HG03135 (cell line): ENCODE results near the gene FXYD2.

Experiments
- ATAC-seq: cut with Tn5 transposase; IDR thresholded peaks from one replicate; pipeline ENCODE4 v1.9.1; 2021; ENCODE audit warnings: mild to moderate bottlenecking, moderate library complexity; ENCODE audit not compliant: unreplicated experiment

Gene FXYD2

GRCh38 chr11:117836077-117836960, 11.8 kb upstream of the FXYD2 start:
- no peak for ATAC-seq

- ATAC-seq = no peak
These were observed 11.0 kb upstream of the FXYD2 start for GRCh38 chr11:117835576-117835975.

GRCh38 chr11:117834838-117835443, 10.4 kb upstream of the FXYD2 start:
- no peak for ATAC-seq

- ATAC-seq = no peak
These were observed 9.7 kb upstream of the FXYD2 start for GRCh38 chr11:117834068-117834810.

- ATAC-seq = no peak
These were observed 8.9 kb upstream of the FXYD2 start for GRCh38 chr11:117833401-117833891.

- no peak for ATAC-seq
These were observed 8.0 kb upstream of the FXYD2 start for GRCh38 chr11:117832511-117832910.

- no peak for ATAC-seq
These were observed 7.3 kb upstream of the FXYD2 start for GRCh38 chr11:117831661-117832415.

- ATAC-seq = no peak
These were observed 6.3 kb upstream of the FXYD2 start for GRCh38 chr11:117830674-117831351.

GRCh38 chr11:117830072-117830471, 5.5 kb upstream of the FXYD2 start:
- ATAC-seq = no peak

GRCh38 chr11:117829369-117829725, 4.8 kb upstream of the FXYD2 start:
- no peak for ATAC-seq

- ATAC-seq = peak; percentile 61
These were observed 4.2 kb upstream of the FXYD2 start for GRCh38 chr11:117828611-117829368.

- peak; percentile 13 for ATAC-seq
These were observed 3.3 kb upstream of the FXYD2 start for GRCh38 chr11:117827521-117828511.

- ATAC-seq = no peak
These were observed 2.3 kb upstream of the FXYD2 start for GRCh38 chr11:117826832-117827231.

- no peak for ATAC-seq
These were observed 1.6 kb upstream of the FXYD2 start for GRCh38 chr11:117826190-117826570.

GRCh38 chr11:117825538-117826189, 1.1 kb upstream of the FXYD2 start:
- ATAC-seq = no peak

- ATAC-seq = no peak
These were observed 561 bp downstream of the FXYD2 start for GRCh38 chr11:117823946-117824420.

- ATAC-seq = no peak
These were observed 1.1 kb downstream of the FXYD2 start for GRCh38 chr11:117823294-117823945.
